ENCODE measurements around the gene ACSL6.

DNA sequence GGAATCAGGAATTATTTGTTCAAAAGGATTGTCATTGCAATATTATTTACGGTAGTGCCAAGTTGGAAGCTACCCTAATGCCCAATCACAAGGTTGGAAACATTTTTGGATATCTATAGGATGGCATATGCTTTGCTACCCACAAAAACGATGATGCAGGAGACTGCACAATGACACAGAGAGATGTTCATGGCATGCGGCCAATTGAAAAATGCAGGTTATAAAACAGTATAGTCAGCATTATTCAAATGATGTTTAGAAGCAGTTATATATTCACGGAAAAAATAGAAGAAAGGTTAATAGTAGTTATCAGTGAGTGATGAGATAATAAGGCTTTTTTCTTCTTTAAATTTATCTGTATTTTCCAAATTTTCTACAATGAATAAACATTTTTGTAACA, 5.9 kb upstream of the ACSL6 start:
- no peak for TF ChIP-seq CTCF (IDR thresholded peaks at IDR 0.05)
- no peak for TF ChIP-seq POLR2AphosphoS5 (IDR thresholded peaks at IDR 0.05)
- TF ChIP-seq POLR2A (IDR thresholded peaks at IDR 0.05): no peak
